TTC549 (cell line): ENCODE data around the gene PRL.

ENCODE experiments used
- FAIRE-seq: peaks from 2 replicates; lab custom pipeline; 2012; peaks lifted over from hg19 to GRCh38; lab: Jason Lieb, UNC

Gene PRL

GRCh38 chr6:22294301-22294700 is 2.5 kb downstream of the PRL start:
- FAIRE-seq, result no peak

- no peak for FAIRE-seq
Measured at GRCh38 chr6:22290045-22290444, 6.8 kb downstream of the PRL start.

- FAIRE-seq, result no peak
Measured at GRCh38 chr6:22288721-22289120, 8.1 kb downstream of the PRL start.

DNA sequence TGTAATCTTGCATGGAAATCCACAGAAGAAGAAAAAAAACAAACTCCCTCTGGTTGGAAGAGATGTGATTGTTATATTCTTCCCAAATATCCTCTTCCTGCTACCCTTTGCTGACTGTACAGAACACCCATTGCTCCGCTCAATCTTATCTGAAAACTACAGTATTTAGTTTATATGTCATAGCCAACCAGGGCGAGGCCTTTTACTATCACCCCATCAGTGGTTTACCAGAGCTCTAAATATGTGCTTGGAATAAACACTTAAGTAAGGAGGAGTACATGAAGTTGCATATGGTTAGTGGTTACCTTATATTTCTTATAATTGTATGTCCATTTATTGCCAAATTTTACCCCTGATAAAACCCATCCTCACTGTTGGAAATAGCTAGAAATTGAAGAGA is 12.2 kb downstream of the PRL start:
- no peak for FAIRE-seq

GRCh38 chr6:22281341-22282085 is 15.3 kb downstream of the PRL start:
- no peak for FAIRE-seq

DNA sequence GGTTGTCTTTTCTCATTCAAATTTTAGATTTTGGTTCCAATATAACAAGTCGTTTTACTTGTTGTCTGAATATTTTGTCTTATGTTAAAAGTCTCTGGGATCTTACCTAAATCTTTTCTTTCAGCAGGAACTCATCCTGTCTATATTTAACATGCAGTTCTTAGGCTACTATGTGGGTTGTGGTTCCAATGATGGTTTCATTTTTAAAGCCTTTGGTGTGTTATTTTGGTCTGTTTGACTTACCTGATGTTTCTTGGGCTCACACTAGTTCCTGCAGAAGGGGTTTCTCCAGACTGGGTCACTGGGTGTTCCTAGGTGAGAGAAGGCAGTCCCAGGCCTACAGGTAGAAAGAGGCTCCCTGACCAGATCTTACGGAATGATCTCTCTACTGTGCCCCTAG is 17.4 kb downstream of the PRL start:
- no peak for FAIRE-seq

DNA sequence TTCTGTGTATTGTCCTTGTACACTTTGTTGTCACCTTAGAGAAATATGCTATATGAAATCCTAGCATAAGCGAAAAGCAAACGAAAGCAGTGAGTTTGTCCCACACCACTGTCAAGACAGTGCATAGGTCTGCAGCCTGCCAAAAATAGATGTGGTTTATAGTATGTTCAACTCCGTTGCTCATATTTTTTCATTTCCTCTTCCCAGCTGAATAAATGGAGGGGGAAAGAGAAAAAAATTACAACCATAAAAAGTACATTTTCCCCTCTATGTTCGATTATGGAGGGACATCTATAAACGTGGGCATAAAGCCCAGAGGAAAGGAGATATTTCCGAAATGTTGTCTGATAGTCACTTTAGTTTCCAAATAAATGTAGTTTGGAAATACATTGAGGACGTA is 25.8 kb downstream of the PRL start:
- no peak for FAIRE-seq

DNA sequence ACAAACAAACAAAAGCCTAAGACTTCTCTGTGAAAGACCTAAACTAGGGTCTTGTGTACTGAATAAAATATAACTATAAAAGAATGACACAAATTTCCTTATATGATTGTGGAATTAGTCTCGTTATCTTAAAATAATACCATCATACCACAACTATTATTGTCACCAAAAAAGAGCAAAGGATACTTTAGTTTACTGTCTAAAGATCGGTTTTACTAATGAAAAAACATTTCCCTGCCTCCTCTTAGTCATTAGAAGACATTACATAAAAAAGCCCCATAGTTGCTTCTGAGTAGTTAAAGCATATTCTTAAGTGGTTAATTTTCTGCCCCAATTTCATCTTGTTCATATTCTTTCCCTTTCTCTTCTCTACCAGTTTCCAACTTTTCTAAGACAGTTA is 33.1 kb downstream of the PRL start:
- no peak for FAIRE-seq

- no peak for FAIRE-seq
Measured at GRCh38 chr6:22254886-22255285, 42.0 kb downstream of the PRL start.

GRCh38 chr6:22253955-22254655 is 42.7 kb downstream of the PRL start:
- no peak for FAIRE-seq

GRCh38 chr6:22251348-22251747 is 45.5 kb downstream of the PRL start:
- no peak for FAIRE-seq

DNA sequence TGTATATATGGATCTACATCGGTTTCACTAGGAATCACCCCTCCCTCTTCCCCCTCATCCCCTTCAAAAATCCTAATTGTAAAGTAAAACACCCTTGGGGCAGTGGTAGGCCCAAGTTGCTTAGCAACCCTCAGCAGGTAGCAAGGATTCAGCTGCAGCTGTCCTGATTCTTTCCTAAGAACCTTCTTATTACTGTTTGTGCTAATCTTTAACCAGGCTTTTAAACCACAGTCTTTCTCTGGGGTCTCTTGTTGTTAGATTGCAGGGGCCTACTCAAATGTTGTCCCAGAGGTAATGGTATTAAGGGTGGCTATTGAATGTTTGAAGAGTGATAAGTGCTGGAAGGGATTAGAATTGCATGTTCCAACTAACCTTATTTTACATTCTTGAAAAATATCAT is 46.4 kb downstream of the PRL start:
- FAIRE-seq, result no peak

DNA sequence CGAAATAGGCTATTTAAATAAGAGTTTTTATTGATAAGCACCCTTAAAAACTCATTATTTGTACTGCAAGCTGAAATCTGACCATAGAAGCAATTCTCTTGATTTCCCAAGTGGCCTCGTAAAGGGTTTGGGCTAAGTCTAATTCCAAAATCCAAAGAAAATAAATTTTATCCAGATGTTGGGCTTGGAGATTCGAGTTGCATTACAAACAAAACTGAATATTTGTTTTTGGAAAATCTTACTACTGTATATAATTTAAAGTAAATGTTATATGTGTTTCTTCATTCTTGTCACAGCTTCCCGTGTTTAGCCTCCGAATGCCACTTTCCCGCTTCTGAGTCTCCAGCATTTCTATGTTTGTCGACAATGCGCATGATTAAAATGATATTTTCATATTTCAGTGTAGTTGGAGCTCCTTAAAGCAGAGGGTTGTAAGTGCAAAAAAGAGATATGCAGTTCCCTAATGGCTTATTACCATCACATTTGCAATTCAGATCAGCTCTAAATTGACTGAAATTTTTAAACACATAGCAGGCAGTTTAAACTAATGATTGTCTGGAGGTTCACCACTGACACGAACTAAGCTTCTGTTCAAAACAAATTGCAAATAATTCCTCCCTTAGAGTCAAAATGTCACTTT is 47.0 kb downstream of the PRL start:
- FAIRE-seq, result no peak

DNA sequence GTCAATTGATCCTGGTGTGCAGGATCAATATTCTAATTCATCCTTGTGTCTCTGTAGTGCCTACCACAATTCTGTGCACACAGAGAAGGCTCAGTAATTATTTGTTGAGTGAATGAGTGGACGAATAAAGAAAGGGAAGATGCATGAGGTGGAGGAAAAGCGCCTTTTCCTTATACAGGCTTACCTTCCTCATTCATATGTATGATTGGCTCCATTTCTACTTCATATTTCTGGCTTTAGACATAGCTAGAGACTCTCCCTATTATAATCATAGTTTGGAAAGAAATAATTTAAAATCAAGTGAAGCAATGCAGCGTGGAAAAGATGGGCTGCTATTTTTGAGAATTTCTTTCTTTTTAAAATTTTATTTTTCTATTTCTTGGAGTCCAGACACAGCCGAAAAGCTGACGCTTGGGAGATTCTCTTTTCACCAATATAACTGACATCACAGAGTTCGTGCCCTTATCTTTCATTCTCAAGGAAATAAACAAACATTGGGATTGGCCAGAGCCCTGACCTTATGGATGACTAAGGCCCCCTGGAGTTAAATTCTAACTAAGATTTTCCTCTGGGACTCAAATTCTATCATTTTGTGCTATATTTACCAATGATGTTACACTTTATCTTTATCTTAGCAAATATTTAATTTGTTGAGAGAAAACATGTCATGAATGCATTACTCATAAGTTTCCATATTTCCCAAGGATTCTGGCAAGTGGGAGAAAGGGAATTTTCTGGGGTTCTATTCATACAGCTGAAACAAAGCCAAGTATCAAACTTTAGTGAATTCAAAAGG is 48.1 kb downstream of the PRL start:
- no peak for FAIRE-seq

GRCh38 chr6:22247916-22248482 is 48.8 kb downstream of the PRL start:
- no peak for FAIRE-seq

GRCh38 chr6:22240025-22240424 is 56.8 kb downstream of the PRL start:
- FAIRE-seq, result no peak

DNA sequence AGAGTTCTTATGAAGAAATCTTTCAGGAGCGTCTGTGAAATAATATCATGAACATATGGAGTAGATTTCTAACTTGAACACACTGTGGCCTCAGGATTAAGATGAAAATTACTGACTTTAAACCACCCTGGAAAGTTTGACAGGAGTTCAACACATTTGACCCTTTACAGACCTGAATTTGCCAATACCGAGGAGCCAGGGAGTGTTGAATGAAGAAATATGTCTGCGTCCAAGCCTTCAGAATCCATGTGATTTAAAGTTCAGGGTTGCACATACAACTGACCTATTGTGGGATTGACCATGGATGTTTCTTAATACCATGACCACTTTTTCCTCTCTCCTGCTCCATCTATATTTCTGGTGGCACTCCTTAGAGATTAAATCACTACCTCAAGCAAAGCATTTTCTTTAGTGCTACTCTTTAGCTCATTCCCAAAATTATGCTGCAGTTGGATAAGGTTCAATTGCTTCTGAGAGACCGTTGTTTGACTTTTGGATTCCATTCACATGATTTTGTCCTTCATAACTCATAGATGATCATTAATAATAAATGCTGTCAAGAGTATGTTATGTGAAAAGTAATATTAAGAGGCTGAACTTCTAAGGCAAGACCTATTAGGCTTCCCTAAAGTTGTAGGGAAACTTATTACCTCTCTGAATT is 57.4 kb downstream of the PRL start:
- no peak for FAIRE-seq

GRCh38 chr6:22238861-22239260 is 58.0 kb downstream of the PRL start:
- FAIRE-seq, result no peak

- FAIRE-seq, result no peak
Measured at GRCh38 chr6:22237526-22237925, 59.3 kb downstream of the PRL start.
